ENCODE results near the gene PSMB7.

- TF ChIP-seq CTCF (IDR thresholded peaks at IDR 0.05; ENCODE audit: low read depth, low read length, poor library complexity, severe bottlenecking): no peak
- no peak for TF ChIP-seq EZH2phosphoT487 (IDR thresholded peaks at IDR 0.05; ENCODE audit: borderline replicate concordance, low read length)
Measured at GRCh38 chr9:124394167-124394566, 21.1 kb downstream of the PSMB7 start.

Data from DOHH2 (cell line).